ENCODE results near the gene RBM38.

- TF ChIP-seq CHD2 (IDR thresholded peaks at IDR 0.05; ENCODE audit: low read length, partially characterized antibody), result no peak
- no peak for TF ChIP-seq SMC3 (IDR thresholded peaks at IDR 0.05)
- TF ChIP-seq, protein P1, sequence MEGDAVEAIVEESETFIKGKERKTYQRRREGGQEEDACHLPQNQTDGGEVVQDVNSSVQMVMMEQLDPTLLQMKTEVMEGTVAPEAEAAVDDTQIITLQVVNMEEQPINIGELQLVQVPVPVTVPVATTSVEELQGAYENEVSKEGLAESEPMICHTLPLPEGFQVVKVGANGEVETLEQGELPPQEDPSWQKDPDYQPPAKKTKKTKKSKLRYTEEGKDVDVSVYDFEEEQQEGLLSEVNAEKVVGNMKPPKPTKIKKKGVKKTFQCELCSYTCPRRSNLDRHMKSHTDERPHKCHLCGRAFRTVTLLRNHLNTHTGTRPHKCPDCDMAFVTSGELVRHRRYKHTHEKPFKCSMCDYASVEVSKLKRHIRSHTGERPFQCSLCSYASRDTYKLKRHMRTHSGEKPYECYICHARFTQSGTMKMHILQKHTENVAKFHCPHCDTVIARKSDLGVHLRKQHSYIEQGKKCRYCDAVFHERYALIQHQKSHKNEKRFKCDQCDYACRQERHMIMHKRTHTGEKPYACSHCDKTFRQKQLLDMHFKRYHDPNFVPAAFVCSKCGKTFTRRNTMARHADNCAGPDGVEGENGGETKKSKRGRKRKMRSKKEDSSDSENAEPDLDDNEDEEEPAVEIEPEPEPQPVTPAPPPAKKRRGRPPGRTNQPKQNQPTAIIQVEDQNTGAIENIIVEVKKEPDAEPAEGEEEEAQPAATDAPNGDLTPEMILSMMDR (IDR thresholded peaks at IDR 0.05), result no peak
- no peak for TF ChIP-seq POLR2A (IDR thresholded peaks at IDR 0.05; ENCODE audit: low read length)
- no peak for TF ChIP-seq PHF8 (IDR thresholded peaks at IDR 0.05; ENCODE audit: borderline replicate concordance, low read depth)
- no peak for TF ChIP-seq EP300 (IDR thresholded peaks at IDR 0.05)
Measured at GRCh38 chr20:57408131-57408530, 16.9 kb downstream of the RBM38 start.
